Measurements from ENCODE around the gene ARIH1. TPM values are rescaled to one million over a fixed set of nuclear protein-coding genes. Genes with fewer than 3 reads are reported as not detected.

ARIH1 gene
- total and polyA plus RNA-seq, 2 of the 8 experiments (the other 6 are each of a cell fraction or from before 2014, with no cell fraction given) = 32.7 to 179 TPM

GRCh38 chr15:72493220-72493619 is 19.1 kb downstream of the ARIH1 start (continued):
- TF ChIP-seq CHD7 (IDR thresholded peaks at IDR 0.05; ENCODE audit: insufficient replicate concordance, low read length) = no peak
- TF ChIP-seq SIRT6 (IDR thresholded peaks at IDR 0.05; ENCODE audit: low read length) = no peak
- TF ChIP-seq GTF2F1 (IDR thresholded peaks at IDR 0.05; ENCODE audit: borderline replicate concordance, low read depth, low read length) = no peak
- TF ChIP-seq SP1 (IDR thresholded peaks at IDR 0.05; ENCODE audit: low read depth, low read length) = no peak
- no peak for TF ChIP-seq BCL11A (IDR thresholded peaks at IDR 0.05; ENCODE audit: low read depth in 2 of 2, low read length in 2 of 2)
- no peak for TF ChIP-seq KDM4A (IDR thresholded peaks at IDR 0.05; ENCODE audit: low read depth, low read length, severe bottlenecking)
- no peak for TF ChIP-seq TBP (IDR thresholded peaks at IDR 0.05; ENCODE audit: low read depth, low read length)
- no peak for TF ChIP-seq RAD21 (IDR thresholded peaks at IDR 0.05 in 1 of 2, conservative IDR thresholded peaks at IDR 0.05 in 1 of 2; ENCODE audit: low read depth in 2 of 2, low read length in 2 of 2)
- no peak for TF ChIP-seq ATF3 (IDR thresholded peaks at IDR 0.05; ENCODE audit: insufficient read depth, low read depth, low read length)
- no peak for TF ChIP-seq BRCA1 (IDR thresholded peaks at IDR 0.05; ENCODE audit: low read depth, low read length)
- TF ChIP-seq CBX8 (IDR thresholded peaks at IDR 0.05; ENCODE audit: borderline replicate concordance, low read depth, low read length) = no peak
- no peak for TF ChIP-seq CREB1 (IDR thresholded peaks at IDR 0.05)
